Measurements from ENCODE around the gene AKIP1.
"Not testable (repeated sequence)": the region's sequence is repeated elsewhere in the genome, so short reads cannot be mapped to it uniquely, and the experiment has no call there.

AKIP1 gene

GRCh38 chr11:8917157-8917825 is 6.3 kb downstream of the AKIP1 start:
- DNase-seq, result no peak

- DNase-seq, result no peak
Measured at GRCh38 chr11:8922691-8923090, 11.7 kb downstream of the AKIP1 start.

GRCh38 chr11:8925711-8926110 is 14.7 kb downstream of the AKIP1 start:
- no peak for DNase-seq

GRCh38 chr11:8926236-8926635 is 15.2 kb downstream of the AKIP1 start:
- no peak for DNase-seq

- DNase-seq, result no peak
Measured at GRCh38 chr11:8927233-8927632, 16.2 kb downstream of the AKIP1 start.

GRCh38 chr11:8928205-8928604 is 17.2 kb downstream of the AKIP1 start:
- no peak for DNase-seq

- DNase-seq, result no peak
Measured at GRCh38 chr11:8928981-8929615, 18.1 kb downstream of the AKIP1 start.

GRCh38 chr11:8930456-8931175 is 19.6 kb downstream of the AKIP1 start:
- no peak for DNase-seq

- DNase-seq, result no peak
Measured at GRCh38 chr11:8932564-8933180, 21.7 kb downstream of the AKIP1 start, which contains the start of gene C11orf16. TSS of gene C11orf16 (minus strand) at chr11:8932947. CDS start at chr11:8932308, 639 bp downstream.

GRCh38 chr11:8933931-8934330 is 22.9 kb downstream of the AKIP1 start:
- no peak for DNase-seq

- no peak for DNase-seq
Measured at GRCh38 chr11:8934742-8935488, 23.9 kb downstream of the AKIP1 start.

- DNase-seq, result not testable (repeated sequence)
Measured at GRCh38 chr11:8935789-8936188, 24.8 kb downstream of the AKIP1 start.

- DNase-seq, result no peak
Measured at GRCh38 chr11:8937159-8937558, 26.2 kb downstream of the AKIP1 start.

GRCh38 chr11:8937659-8938058 is 26.7 kb downstream of the AKIP1 start:
- no peak for DNase-seq

- no peak for DNase-seq
Measured at GRCh38 chr11:8941341-8942103, 30.5 kb downstream of the AKIP1 start.

GRCh38 chr11:8942518-8943066 is 31.6 kb downstream of the AKIP1 start, which contains the start of gene ASCL3:
TSS of gene ASCL3 (minus strand) at chr11:8943016. CDS start at chr11:8938161, 4,855 bp downstream.
- no peak for DNase-seq

GRCh38 chr11:8947230-8947943 is 36.4 kb downstream of the AKIP1 start:
- no peak for DNase-seq

GRCh38 chr11:8948886-8949285 is 37.9 kb downstream of the AKIP1 start:
- DNase-seq, result no peak

GRCh38 chr11:8956860-8957259 is 45.9 kb downstream of the AKIP1 start:
- no peak for DNase-seq

GRCh38 chr11:8959546-8960166 is 48.7 kb downstream of the AKIP1 start:
- DNase-seq, result no peak

Data from CD4-positive, alpha-beta T cell treated with Interferon gamma for 1 hour (primary cell).